ENCODE measurements around the gene LTB4R.

LTB4R gene

GRCh38 chr14:24310646-24311604 lies at the start of gene LTB4R:
Gene LTB4R, plus strand, starts transcription at chr14:24311502. Its CDS starts 4,150 bp downstream, at chr14:24315652.
- peak in 43 of 56 donors; percentile 9 to 85 (median 63) for DNase-seq

GRCh38 chr14:24261969-24262327 lies 49.4 kb upstream of the LTB4R start:
- no peak for DNase-seq

- no peak for DNase-seq
Measured at GRCh38 chr14:24262821-24263733, 48.2 kb upstream of the LTB4R start, which contains the start of gene TGM1. Gene TGM1, minus strand, starts transcription at chr14:24263177. Its CDS starts 825 bp downstream, at chr14:24262352.

- DNase-seq: no peak
Measured at GRCh38 chr14:24263848-24264247, 47.5 kb upstream of the LTB4R start.

- DNase-seq: no peak
Measured at GRCh38 chr14:24264298-24264697, 47.0 kb upstream of the LTB4R start.

GRCh38 chr14:24266344-24267244 lies 44.7 kb upstream of the LTB4R start:
- no peak for DNase-seq

GRCh38 chr14:24267516-24267915 lies 43.8 kb upstream of the LTB4R start:
- no peak for DNase-seq

GRCh38 chr14:24268225-24268624 lies 43.1 kb upstream of the LTB4R start:
- DNase-seq: no peak

GRCh38 chr14:24269368-24269767 lies 41.9 kb upstream of the LTB4R start:
- DNase-seq: no peak

- DNase-seq: no peak
Measured at GRCh38 chr14:24269910-24270536, 41.3 kb upstream of the LTB4R start.

GRCh38 chr14:24270537-24271133 lies 40.7 kb upstream of the LTB4R start:
- DNase-seq: peak in 1 of 56 donors; percentile 20

- DNase-seq: peak; percentile 25 to 85 (median 68)
Measured at GRCh38 chr14:24271134-24271833, 40.0 kb upstream of the LTB4R start, which contains the start of gene RABGGTA. Gene RABGGTA, minus strand, starts transcription at chr14:24271597. Its CDS starts 482 bp downstream, at chr14:24271115.

GRCh38 chr14:24271834-24272263 lies 39.5 kb upstream of the LTB4R start:
- no peak for DNase-seq

GRCh38 chr14:24272467-24272866 lies 38.8 kb upstream of the LTB4R start:
- no peak for DNase-seq

GRCh38 chr14:24273422-24273998 lies 37.8 kb upstream of the LTB4R start:
- no peak for DNase-seq

GRCh38 chr14:24274101-24274543 lies 37.2 kb upstream of the LTB4R start:
- peak in 1 of 56 donors; percentile 8 for DNase-seq

- no peak for DNase-seq
Measured at GRCh38 chr14:24277071-24277470, 34.2 kb upstream of the LTB4R start.

- peak in 9 of 56 donors; percentile 5 to 57 (median 12) for DNase-seq
Measured at GRCh38 chr14:24277606-24278321, 33.5 kb upstream of the LTB4R start.
